Measurements from ENCODE around the gene MAP4K4. TPM values are rescaled to one million over a fixed set of nuclear protein-coding genes. Genes with fewer than 3 reads are reported as not detected.

MAP4K4 gene
- total and polyA plus RNA-seq, 9 donors = 62.3 to 153 (median 133) TPM

DNA sequence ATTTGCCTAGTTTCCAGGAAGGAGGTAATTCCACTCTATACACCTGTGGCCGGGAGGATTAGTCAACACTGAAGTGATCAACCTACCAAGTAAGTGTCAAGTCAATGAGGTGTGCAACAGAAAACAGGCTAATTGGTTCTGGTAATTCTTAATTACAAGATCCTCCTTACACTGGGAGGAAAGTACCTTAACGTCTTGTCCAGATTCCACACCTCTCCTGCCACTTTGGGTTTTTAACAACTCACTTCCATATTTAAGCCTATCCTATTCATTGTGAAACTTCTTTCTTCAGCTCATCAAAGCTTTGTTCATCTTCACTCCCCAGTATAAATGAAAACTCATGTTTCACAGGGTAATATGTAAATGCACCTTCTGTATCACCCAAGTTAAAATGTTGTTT lies 22.0 kb upstream of the MAP4K4 start:
- no peak for DNase-seq
- Histone ChIP-seq H3K27ac (ENCODE audit: low read length) (no peak overlapping the region), H3K27me3 (ENCODE audit: control insufficient read depth, insufficient read depth, low read length) (no peaks in the 10 kb centered on the region), H3K4me1 (ENCODE audit: control insufficient read depth, insufficient read depth, low read length) (no peaks in the 10 kb centered on the region), H3K9me3 (replicated peaks; ENCODE audit: control insufficient read depth, low read depth, low read length) (peaks cover 9% of the 10 kb centered on the region), H3K36me3 (ENCODE audit: control insufficient read depth, insufficient read depth, low read length) (no peaks in the 10 kb centered on the region), H3K4me3 (ENCODE audit: low read length) (no peak overlapping the region)
- WGBS (ENCODE audit: insufficient coverage) = 60% methylated on average over 1 of the region's 2 CpGs

GRCh38 chr2:101676674-101677073 lies 20.8 kb upstream of the MAP4K4 start:
- H3K27ac ChIP-seq (ENCODE audit: low read length) = no peak overlapping the region
- H3K9me3 ChIP-seq (replicated peaks; ENCODE audit: control insufficient read depth, low read depth, low read length) = peaks cover 9% of the 10 kb centered on the region
- H3K4me1 ChIP-seq (ENCODE audit: control insufficient read depth, insufficient read depth, low read length) = no peaks in the 10 kb centered on the region
- no peaks in the 10 kb centered on the region for H3K36me3 ChIP-seq (ENCODE audit: control insufficient read depth, insufficient read depth, low read length)
- no peak overlapping the region for H3K4me3 ChIP-seq (ENCODE audit: low read length)
- no peak for DNase-seq
- H3K27me3 ChIP-seq (ENCODE audit: control insufficient read depth, insufficient read depth, low read length) = no peaks in the 10 kb centered on the region
- WGBS (ENCODE audit: insufficient coverage) = no CpG with 5 or more reads among the region's 2 CpGs

DNA sequence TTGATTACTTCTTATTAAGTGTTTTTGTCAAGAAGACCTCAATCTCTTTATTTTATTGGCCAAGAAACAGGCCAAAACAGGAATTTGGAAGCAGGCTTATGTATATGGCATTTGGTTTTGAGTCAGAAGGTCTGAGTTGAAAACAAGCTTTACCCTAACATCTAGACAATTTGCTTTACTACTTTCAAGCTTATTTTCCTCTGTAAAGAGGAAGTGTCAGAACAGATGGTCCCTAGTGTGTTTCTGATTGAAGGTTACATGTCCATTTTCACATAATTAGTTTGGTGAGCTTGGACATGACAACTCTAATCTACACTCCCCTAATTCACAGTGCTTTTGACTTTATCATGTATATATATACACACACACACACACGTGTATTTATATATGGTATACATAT lies 19.8 kb upstream of the MAP4K4 start:
- no peaks in the 10 kb centered on the region for H3K9me3 ChIP-seq (replicated peaks; ENCODE audit: control insufficient read depth, low read depth, low read length)
- WGBS (ENCODE audit: insufficient coverage) = no CpG with 5 or more reads among the region's 1 CpG
- H3K27me3 ChIP-seq (ENCODE audit: control insufficient read depth, insufficient read depth, low read length) = no peaks in the 10 kb centered on the region
- no peak overlapping the region for H3K4me3 ChIP-seq (ENCODE audit: low read length)
- H3K36me3 ChIP-seq (ENCODE audit: control insufficient read depth, insufficient read depth, low read length) = no peaks in the 10 kb centered on the region
- no peaks in the 10 kb centered on the region for H3K4me1 ChIP-seq (ENCODE audit: control insufficient read depth, insufficient read depth, low read length)
- DNase-seq = no peak
- no peak overlapping the region for H3K27ac ChIP-seq (ENCODE audit: low read length)

- Histone ChIP-seq H3K27me3 (ENCODE audit: control insufficient read depth, insufficient read depth, low read length) (no peaks in the 10 kb centered on the region), H3K27ac (ENCODE audit: low read length) (no peak overlapping the region), H3K4me1 (ENCODE audit: control insufficient read depth, insufficient read depth, low read length) (no peaks in the 10 kb centered on the region), H3K9me3 (replicated peaks; ENCODE audit: control insufficient read depth, low read depth, low read length) (no peaks in the 10 kb centered on the region), H3K4me3 (ENCODE audit: low read length) (no peak overlapping the region), H3K36me3 (ENCODE audit: control insufficient read depth, insufficient read depth, low read length) (no peaks in the 10 kb centered on the region)
- no peak for DNase-seq
- no CpG with 5 or more reads among the region's 3 CpGs for WGBS (ENCODE audit: insufficient coverage)
Observed at GRCh38 chr2:101678379-101678778, 19.1 kb upstream of the MAP4K4 start.

GRCh38 chr2:101679037-101679726 lies 18.3 kb upstream of the MAP4K4 start:
- Histone ChIP-seq H3K27ac (ENCODE audit: low read length) (no peak overlapping the region), H3K4me3 (ENCODE audit: low read length) (no peak overlapping the region), H3K27me3 (ENCODE audit: control insufficient read depth, insufficient read depth, low read length) (no peaks in the 10 kb centered on the region), H3K4me1 (ENCODE audit: control insufficient read depth, insufficient read depth, low read length) (no peaks in the 10 kb centered on the region), H3K9me3 (replicated peaks; ENCODE audit: control insufficient read depth, low read depth, low read length) (no peaks in the 10 kb centered on the region), H3K36me3 (ENCODE audit: control insufficient read depth, insufficient read depth, low read length) (no peaks in the 10 kb centered on the region)
- no peak for DNase-seq
- WGBS (ENCODE audit: insufficient coverage) = 80% methylated on average over 5 of the region's 8 CpGs

GRCh38 chr2:101679801-101680487 lies 17.6 kb upstream of the MAP4K4 start:
- DNase-seq = no peak
- H3K4me3 ChIP-seq (ENCODE audit: low read length) = no peak overlapping the region
- no peaks in the 10 kb centered on the region for H3K36me3 ChIP-seq (ENCODE audit: control insufficient read depth, insufficient read depth, low read length)
- no peaks in the 10 kb centered on the region for H3K9me3 ChIP-seq (replicated peaks; ENCODE audit: control insufficient read depth, low read depth, low read length)
- no peaks in the 10 kb centered on the region for H3K27me3 ChIP-seq (ENCODE audit: control insufficient read depth, insufficient read depth, low read length)
- H3K27ac ChIP-seq (ENCODE audit: low read length) = no peak overlapping the region
- WGBS (ENCODE audit: insufficient coverage) = 85% methylated on average over 4 of the region's 5 CpGs
- no peaks in the 10 kb centered on the region for H3K4me1 ChIP-seq (ENCODE audit: control insufficient read depth, insufficient read depth, low read length)

- Histone ChIP-seq H3K4me1 (ENCODE audit: control insufficient read depth, insufficient read depth, low read length) (no peaks in the 10 kb centered on the region), H3K27me3 (ENCODE audit: control insufficient read depth, insufficient read depth, low read length) (no peaks in the 10 kb centered on the region), H3K4me3 (ENCODE audit: low read length) (no peak overlapping the region), H3K27ac (ENCODE audit: low read length) (no peak overlapping the region), H3K36me3 (ENCODE audit: control insufficient read depth, insufficient read depth, low read length) (no peaks in the 10 kb centered on the region), H3K9me3 (replicated peaks; ENCODE audit: control insufficient read depth, low read depth, low read length) (no peaks in the 10 kb centered on the region)
- DNase-seq = no peak
- no CpG with 5 or more reads among the region's 4 CpGs for WGBS (ENCODE audit: insufficient coverage)
Observed at GRCh38 chr2:101682311-101682710, 15.2 kb upstream of the MAP4K4 start.

DNA sequence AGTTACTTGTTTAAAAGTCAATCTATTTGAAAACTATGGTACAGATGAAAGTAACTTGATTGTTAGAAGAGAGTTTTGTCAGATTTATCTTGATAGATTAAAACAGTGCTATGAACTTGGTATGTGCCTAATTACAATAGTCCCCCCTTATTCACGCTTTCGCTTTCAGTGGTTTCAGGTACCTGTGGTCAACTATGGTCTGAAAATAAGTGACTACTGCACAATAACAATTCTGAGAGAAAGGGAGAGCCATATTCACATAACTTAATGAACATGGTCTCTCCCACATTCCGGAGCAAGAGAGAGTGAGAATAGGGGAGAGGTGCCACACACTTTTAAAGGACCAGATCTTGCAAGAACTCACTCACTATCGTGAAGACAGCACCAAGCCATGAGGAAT lies 13.2 kb upstream of the MAP4K4 start:
- H3K4me1 ChIP-seq (ENCODE audit: control insufficient read depth, insufficient read depth, low read length) = no peaks in the 10 kb centered on the region
- H3K27me3 ChIP-seq (ENCODE audit: control insufficient read depth, insufficient read depth, low read length) = no peaks in the 10 kb centered on the region
- H3K27ac ChIP-seq (ENCODE audit: low read length) = no peak overlapping the region
- no peaks in the 10 kb centered on the region for H3K9me3 ChIP-seq (replicated peaks; ENCODE audit: control insufficient read depth, low read depth, low read length)
- no CpG with 5 or more reads among the region's 4 CpGs for WGBS (ENCODE audit: insufficient coverage)
- H3K36me3 ChIP-seq (ENCODE audit: control insufficient read depth, insufficient read depth, low read length) = no peaks in the 10 kb centered on the region
- DNase-seq = no peak
- no peak overlapping the region for H3K4me3 ChIP-seq (ENCODE audit: low read length)

GRCh38 chr2:101688261-101688660 lies 9.2 kb upstream of the MAP4K4 start:
- Histone ChIP-seq H3K36me3 (ENCODE audit: control insufficient read depth, insufficient read depth, low read length) (no peaks in the 10 kb centered on the region), H3K9me3 (replicated peaks; ENCODE audit: control insufficient read depth, low read depth, low read length) (no peaks in the 10 kb centered on the region)
- 100% methylated on average over 2 of the region's 5 CpGs for WGBS (ENCODE audit: insufficient coverage)

GRCh38 chr2:101689114-101689825 lies 8.2 kb upstream of the MAP4K4 start:
- Histone ChIP-seq H3K27ac (ENCODE audit: low read length) (no peak overlapping the region), H3K4me3 (ENCODE audit: low read length) (no peak overlapping the region), H3K9me3 (replicated peaks; ENCODE audit: control insufficient read depth, low read depth, low read length) (no peaks in the 10 kb centered on the region), H3K4me1 (ENCODE audit: control insufficient read depth, insufficient read depth, low read length) (no peaks in the 10 kb centered on the region), H3K27me3 (ENCODE audit: control insufficient read depth, insufficient read depth, low read length) (no peaks in the 10 kb centered on the region), H3K36me3 (ENCODE audit: control insufficient read depth, insufficient read depth, low read length) (no peaks in the 10 kb centered on the region)
- no CpG with 5 or more reads among the region's 1 CpG for whole genome bisulfite sequencing (ENCODE audit: insufficient coverage)
- no peak for DNase-seq

More at GRCh38 chr2:101688261-101688660, 9.2 kb upstream of the MAP4K4 start:
- Histone ChIP-seq H3K4me3 (ENCODE audit: low read length) (no peak overlapping the region), H3K27me3 (ENCODE audit: control insufficient read depth, insufficient read depth, low read length) (no peaks in the 10 kb centered on the region), H3K27ac (ENCODE audit: low read length) (no peak overlapping the region), H3K4me1 (ENCODE audit: control insufficient read depth, insufficient read depth, low read length) (no peaks in the 10 kb centered on the region)
- no peak for DNase-seq
